ENCODE measurements around the gene CBX2. TPM values are rescaled to one million over a fixed set of nuclear protein-coding genes. Genes with fewer than 3 reads are reported as not detected.

Gene CBX2
- total RNA-seq, 1 experiment from 2014 or later: 79.4 TPM

- WGBS (ENCODE audit: extremely low coverage, insufficient read length, low lambda C conversion rate): no CpG with 5 or more reads among the region's 26 CpGs
- no peak overlapping the region for H3K4me3 Mint-ChIP-seq
- Histone ChIP-seq H2BK12ac (ENCODE audit: insufficient read length, low read depth, low read length) (no peak overlapping the region), H3K4me2 (ENCODE audit: insufficient read depth, insufficient read length, low read length) (no peak overlapping the region), H2BK20ac (ENCODE audit: low read depth, low read length, poor library complexity, severe bottlenecking) (no peak overlapping the region), H3K56ac (ENCODE audit: insufficient read length, low read depth, low read length) (no peak overlapping the region), H3K79me1 (ENCODE audit: insufficient read depth, low read depth, low read length, poor library complexity, severe bottlenecking) (no peaks in the 10 kb centered on the region), H3K14ac (ENCODE audit: insufficient read depth, low read length) (no peak overlapping the region), H2BK15ac (ENCODE audit: low read depth, low read length) (no peak overlapping the region), H2BK120ac (ENCODE audit: low read depth, low read length, poor library complexity, severe bottlenecking) (no peak overlapping the region), H4K5ac (ENCODE audit: insufficient read length, low read depth, low read length) (no peak overlapping the region), H3K4me1 (ENCODE audit: insufficient read depth, low read length) (no peaks in the 10 kb centered on the region), H4K91ac (ENCODE audit: insufficient read length, low read depth, low read length) (no peak overlapping the region), H3T11ph (ENCODE audit: low read length) (no peak overlapping the region), H3K23ac (ENCODE audit: insufficient read length, low read depth, low read length) (no peak overlapping the region), H3K79me2 (ENCODE audit: insufficient read depth, low read length) (no peaks in the 10 kb centered on the region), H3K9me3 (ENCODE audit: control insufficient read depth, low read depth, low read length) (no peaks in the 10 kb centered on the region), H3K23me2 (ENCODE audit: insufficient read length, low read depth, low read length, poor library complexity, severe bottlenecking) (no peaks in the 10 kb centered on the region), H3K27ac (ENCODE audit: insufficient read length, low read depth, low read length) (no peak overlapping the region), H3K9ac (ENCODE audit: extremely low read depth, insufficient read length, low read length) (no peak overlapping the region), H4K8ac (replicated peaks; ENCODE audit: insufficient read length, low read depth, low read length) (no peak overlapping the region), H3K4ac (ENCODE audit: low read depth, low read length) (no peak overlapping the region), H2BK5ac (ENCODE audit: insufficient read length, low read length) (no peak overlapping the region), H3K27me3 (ENCODE audit: insufficient read depth, low read length) (no peaks in the 10 kb centered on the region), H2AFZ (ENCODE audit: low read length) (no peak overlapping the region), H3K18ac (ENCODE audit: insufficient read length, low read depth, low read length) (peak overlapping the region; percentile 46), H2AK5ac (ENCODE audit: insufficient read length, low read length) (no peak overlapping the region), H4K20me1 (ENCODE audit: control insufficient read depth, insufficient read depth, insufficient read length) (no peaks in the 10 kb centered on the region)
- H3K36me3 Mint-ChIP-seq (ENCODE audit: insufficient read depth in 1 of 3, low read depth in 3 of 3): no peaks in the 10 kb centered on the region
- DNase-seq: no peak
- H3K27me3 Mint-ChIP-seq (ENCODE audit: low read depth): peaks cover 8% of the 10 kb centered on the region
- H3K27ac Mint-ChIP-seq: no peak overlapping the region
- H3K4me1 Mint-ChIP-seq: peaks cover 3 to 8% of the 10 kb centered on the region in 2 experiments; a peak in 2 of 4 replicates
- TF ChIP-seq CTCF (conservative IDR thresholded peaks at IDR 0.05): no peak
- H3K9me3 Mint-ChIP-seq: no peaks in the 10 kb centered on the region; a peak in 1 of 5 replicates
Observed at GRCh38 chr17:79728908-79729471, 49.0 kb upstream of the CBX2 start.
